ENCODE results near the gene TET3. TPM values are rescaled to one million over a fixed set of nuclear protein-coding genes. Genes with fewer than 3 reads are reported as not detected.

Gene TET3
- total and polyA plus RNA-seq, 9 of the 15 experiments (the other 6 are each of a cell fraction or from before 2014, with no cell fraction given) = 0.35 to 16.3 (median 5.5) TPM

- TF ChIP-seq, protein P1, sequence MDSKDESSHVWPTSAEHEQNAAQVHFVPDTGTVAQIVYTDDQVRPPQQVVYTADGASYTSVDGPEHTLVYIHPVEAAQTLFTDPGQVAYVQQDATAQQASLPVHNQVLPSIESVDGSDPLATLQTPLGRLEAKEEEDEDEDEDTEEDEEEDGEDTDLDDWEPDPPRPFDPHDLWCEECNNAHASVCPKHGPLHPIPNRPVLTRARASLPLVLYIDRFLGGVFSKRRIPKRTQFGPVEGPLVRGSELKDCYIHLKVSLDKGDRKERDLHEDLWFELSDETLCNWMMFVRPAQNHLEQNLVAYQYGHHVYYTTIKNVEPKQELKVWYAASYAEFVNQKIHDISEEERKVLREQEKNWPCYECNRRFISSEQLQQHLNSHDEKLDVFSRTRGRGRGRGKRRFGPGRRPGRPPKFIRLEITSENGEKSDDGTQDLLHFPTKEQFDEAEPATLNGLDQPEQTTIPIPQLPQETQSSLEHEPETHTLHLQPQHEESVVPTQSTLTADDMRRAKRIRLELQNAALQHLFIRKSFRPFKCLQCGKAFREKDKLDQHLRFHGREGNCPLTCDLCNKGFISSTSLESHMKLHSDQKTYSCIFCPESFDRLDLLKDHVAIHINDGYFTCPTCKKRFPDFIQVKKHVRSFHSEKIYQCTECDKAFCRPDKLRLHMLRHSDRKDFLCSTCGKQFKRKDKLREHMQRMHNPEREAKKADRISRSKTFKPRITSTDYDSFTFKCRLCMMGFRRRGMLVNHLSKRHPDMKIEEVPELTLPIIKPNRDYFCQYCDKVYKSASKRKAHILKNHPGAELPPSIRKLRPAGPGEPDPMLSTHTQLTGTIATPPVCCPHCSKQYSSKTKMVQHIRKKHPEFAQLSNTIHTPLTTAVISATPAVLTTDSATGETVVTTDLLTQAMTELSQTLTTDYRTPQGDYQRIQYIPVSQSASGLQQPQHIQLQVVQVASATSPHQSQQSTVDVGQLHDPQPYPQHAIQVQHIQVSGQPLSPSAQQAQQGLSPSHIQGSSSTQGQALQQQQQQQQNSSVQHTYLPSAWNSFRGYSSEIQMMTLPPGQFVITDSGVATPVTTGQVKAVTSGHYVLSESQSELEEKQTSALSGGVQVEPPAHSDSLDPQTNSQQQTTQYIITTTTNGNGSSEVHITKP (IDR thresholded peaks at IDR 0.05; ENCODE audit: partially characterized antibody) = peak; percentile 33
- TF ChIP-seq, protein P2, sequence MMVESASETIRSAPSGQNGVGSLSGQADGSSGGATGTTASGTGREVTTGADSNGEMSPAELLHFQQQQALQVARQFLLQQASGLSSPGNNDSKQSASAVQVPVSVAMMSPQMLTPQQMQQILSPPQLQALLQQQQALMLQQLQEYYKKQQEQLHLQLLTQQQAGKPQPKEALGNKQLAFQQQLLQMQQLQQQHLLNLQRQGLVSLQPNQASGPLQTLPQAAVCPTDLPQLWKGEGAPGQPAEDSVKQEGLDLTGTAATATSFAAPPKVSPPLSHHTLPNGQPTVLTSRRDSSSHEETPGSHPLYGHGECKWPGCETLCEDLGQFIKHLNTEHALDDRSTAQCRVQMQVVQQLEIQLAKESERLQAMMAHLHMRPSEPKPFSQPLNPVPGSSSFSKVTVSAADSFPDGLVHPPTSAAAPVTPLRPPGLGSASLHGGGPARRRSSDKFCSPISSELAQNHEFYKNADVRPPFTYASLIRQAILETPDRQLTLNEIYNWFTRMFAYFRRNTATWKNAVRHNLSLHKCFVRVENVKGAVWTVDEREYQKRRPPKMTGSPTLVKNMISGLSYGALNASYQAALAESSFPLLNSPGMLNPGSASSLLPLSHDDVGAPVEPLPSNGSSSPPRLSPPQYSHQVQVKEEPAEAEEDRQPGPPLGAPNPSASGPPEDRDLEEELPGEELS (CRISPR knock-in tag; IDR thresholded peaks at IDR 0.05; ENCODE audit: borderline replicate concordance) = no peak
- TF ChIP-seq, protein P3, sequence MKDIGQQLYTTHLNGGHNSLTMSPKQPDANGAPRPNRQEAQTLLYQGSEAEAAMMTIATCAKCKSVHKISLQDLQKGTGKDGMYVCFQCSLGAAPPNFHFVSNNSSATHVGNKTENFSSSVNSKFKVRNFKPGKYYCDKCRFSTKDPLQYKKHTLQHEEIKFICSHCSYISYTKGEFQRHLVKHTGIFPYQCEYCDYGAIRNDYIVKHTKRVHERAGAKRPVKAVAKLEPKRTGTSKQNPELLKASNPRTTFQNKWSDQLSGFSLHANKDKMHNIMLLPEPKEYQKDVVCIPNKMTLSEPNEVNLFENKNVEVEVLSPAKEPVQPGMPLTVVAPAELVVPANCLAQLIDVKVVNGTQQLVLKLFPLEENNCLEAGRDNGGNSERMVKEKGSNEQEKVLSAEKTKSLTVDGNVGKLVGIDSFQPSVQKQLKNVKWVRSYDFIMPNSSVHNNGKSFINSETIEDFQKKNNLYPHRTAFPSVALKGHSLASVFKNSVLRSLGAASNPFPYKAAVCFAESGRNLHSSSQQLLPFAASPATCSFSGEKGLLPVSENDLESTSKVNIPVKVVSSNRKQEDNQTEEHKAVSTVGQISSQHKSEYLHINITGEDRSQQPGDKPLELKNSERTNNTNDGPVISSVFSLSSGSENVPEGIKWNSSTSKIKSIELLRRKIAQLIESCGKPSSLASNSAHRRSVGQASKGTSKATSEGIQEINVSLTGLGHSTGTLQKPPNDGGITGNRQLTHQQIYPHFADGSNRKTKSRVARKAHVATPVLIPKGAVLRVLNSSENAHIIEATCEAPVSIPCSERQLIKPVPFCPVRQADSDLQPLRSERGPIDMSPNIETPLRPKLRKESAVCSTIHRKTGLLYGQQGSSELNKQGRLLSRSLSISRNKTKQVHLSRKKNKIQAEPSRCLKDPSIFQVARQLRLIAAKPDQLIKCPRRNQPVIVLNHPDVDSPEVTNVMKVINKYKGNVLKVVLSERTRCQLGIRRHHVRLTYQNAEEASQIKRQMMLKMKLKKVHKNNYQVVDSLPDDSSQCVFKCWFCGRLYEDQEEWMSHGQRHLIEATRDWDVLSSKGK (CRISPR knock-in tag; IDR thresholded peaks at IDR 0.05) = no peak
- no peak for TF ChIP-seq CBX1 (IDR thresholded peaks at IDR 0.05; ENCODE audit: low read depth)
Measured at GRCh38 chr2:74010087-74010541, 25.4 kb downstream of the TET3 start (continued).

All from K562 (cell line).